HG03135 (cell line): ENCODE data around the gene MVK.

Experiments used
- ATAC-seq: cut with Tn5 transposase; IDR thresholded peaks from one replicate; pipeline ENCODE4 v1.9.1; 2021; ENCODE audit warnings: mild to moderate bottlenecking, moderate library complexity; ENCODE audit not compliant: unreplicated experiment

The MVK gene

GRCh38 chr12:109605599-109606228 is 32.1 kb downstream of the MVK start:
- no peak for ATAC-seq

GRCh38 chr12:109606320-109607028 is 32.9 kb downstream of the MVK start:
- ATAC-seq: no peak

- ATAC-seq: no peak
These were observed 34.0 kb downstream of the MVK start for GRCh38 chr12:109607618-109608017.

GRCh38 chr12:109608270-109608669 is 34.7 kb downstream of the MVK start:
- ATAC-seq: no peak

- ATAC-seq: no peak
These were observed 35.2 kb downstream of the MVK start for GRCh38 chr12:109608793-109609192.

- no peak for ATAC-seq
These were observed 35.7 kb downstream of the MVK start for GRCh38 chr12:109609342-109609741.

- no peak for ATAC-seq
These were observed 36.9 kb downstream of the MVK start for GRCh38 chr12:109610523-109610922.

GRCh38 chr12:109611223-109611622 is 37.6 kb downstream of the MVK start:
- ATAC-seq: no peak

GRCh38 chr12:109612003-109612402 is 38.4 kb downstream of the MVK start:
- ATAC-seq: no peak

GRCh38 chr12:109612975-109613502 is 39.4 kb downstream of the MVK start:
- ATAC-seq: no peak

GRCh38 chr12:109613649-109614455 is 40.3 kb downstream of the MVK start:
- no peak for ATAC-seq

GRCh38 chr12:109615556-109616229 is 42.1 kb downstream of the MVK start:
- ATAC-seq: no peak

GRCh38 chr12:109617491-109617890 is 43.9 kb downstream of the MVK start:
- no peak for ATAC-seq

GRCh38 chr12:109618082-109618481 is 44.5 kb downstream of the MVK start:
- no peak for ATAC-seq

- no peak for ATAC-seq
These were observed 45.5 kb downstream of the MVK start for GRCh38 chr12:109619002-109619604.

- ATAC-seq: no peak
These were observed 47.7 kb downstream of the MVK start for GRCh38 chr12:109621211-109621694.

- no peak for ATAC-seq
These were observed 48.3 kb downstream of the MVK start for GRCh38 chr12:109621901-109622364.

GRCh38 chr12:109624467-109624866 is 50.9 kb downstream of the MVK start:
- ATAC-seq: no peak

GRCh38 chr12:109625131-109625559 is 51.6 kb downstream of the MVK start:
- no peak for ATAC-seq

GRCh38 chr12:109625749-109626377 is 52.3 kb downstream of the MVK start:
- ATAC-seq: no peak
